GM19025 (cell line): ENCODE results near the gene CEACAM19.
"Not testable (repeated sequence)": the region's sequence is repeated elsewhere in the genome, so short reads cannot be mapped to it uniquely, and the experiment has no call there.

Experiments
- ATAC-seq: cut with Tn5 transposase; IDR thresholded peaks from one replicate; pipeline ENCODE4 v1.9.1; 2021; ENCODE audit warnings: mild to moderate bottlenecking, low read depth, moderate library complexity; ENCODE audit not compliant: unreplicated experiment

The CEACAM19 gene, protein sequence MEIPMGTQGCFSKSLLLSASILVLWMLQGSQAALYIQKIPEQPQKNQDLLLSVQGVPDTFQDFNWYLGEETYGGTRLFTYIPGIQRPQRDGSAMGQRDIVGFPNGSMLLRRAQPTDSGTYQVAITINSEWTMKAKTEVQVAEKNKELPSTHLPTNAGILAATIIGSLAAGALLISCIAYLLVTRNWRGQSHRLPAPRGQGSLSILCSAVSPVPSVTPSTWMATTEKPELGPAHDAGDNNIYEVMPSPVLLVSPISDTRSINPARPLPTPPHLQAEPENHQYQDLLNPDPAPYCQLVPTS

GRCh38 chr19:44671400-44671799 is at the start of gene CEACAM19:
Gene CEACAM19 (plus strand): TSS chr19:44671482. CDS start chr19:44671932, 450 bp downstream.
- ATAC-seq: no peak

DNA sequence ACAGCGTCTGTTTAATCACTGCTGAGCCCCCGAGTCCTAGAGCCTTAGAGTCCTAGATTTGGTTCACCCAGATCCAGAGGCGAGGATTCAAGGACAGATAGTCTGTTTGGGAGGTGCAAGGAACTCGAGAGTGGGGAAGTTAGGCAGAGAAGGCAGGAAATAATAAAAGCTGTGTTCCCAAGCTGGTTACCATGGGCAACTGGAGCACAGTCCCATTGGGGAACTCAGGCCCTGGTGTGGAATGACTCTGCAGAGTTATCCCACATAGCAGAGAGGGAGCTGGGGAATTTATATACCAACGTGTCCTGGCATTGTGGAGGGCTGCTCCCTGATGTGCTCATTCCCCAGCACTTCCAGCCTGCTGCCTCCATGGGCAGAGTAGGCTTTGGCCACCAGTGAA is 48.2 kb upstream of the CEACAM19 start:
- no peak for ATAC-seq

DNA sequence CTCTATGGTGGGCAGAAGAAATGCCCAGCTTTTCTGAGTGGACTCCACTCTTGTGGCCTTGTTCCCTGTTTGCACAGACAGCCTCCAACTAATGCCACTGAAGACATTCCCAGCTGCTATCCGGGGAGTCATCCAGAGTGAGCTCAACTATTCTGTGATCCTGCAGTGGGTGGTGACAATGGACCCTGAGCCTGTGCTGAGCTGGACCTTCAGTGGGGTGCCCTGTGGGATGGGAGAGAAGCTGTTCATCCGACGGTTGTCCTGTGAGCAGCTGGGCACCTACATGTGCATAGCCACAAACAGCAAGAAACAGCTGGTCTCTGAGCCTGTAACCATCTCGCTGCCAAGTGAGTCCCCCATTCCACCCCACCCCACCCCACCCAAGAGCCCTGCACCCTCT is 47.7 kb upstream of the CEACAM19 start:
- no peak for ATAC-seq

DNA sequence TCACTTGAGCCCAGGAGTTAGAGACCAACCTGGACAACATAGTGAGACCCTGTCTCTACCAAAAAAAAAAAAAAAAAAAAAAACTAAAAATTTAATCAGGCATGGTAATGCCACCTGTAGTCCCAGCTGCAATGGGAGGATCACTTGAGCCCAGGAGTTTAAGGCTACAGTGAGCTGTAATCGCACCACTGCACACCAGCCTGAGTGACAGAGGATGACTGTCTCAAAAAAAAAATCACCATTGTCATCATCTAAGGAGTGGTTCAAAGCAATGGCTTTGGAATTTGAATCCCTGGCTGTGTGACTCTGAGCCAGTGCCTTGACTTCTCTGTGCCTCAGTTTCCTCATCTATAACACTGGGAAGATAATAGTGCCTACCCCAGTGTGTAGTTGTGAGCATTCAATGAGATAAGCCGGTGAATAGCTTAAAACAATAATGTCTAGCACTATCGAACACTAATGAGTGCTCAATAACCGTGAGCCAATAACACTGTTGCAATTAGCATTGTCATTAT is 46.4 kb upstream of the CEACAM19 start:
- ATAC-seq: no peak

- not testable (repeated sequence) for ATAC-seq
Measured at GRCh38 chr19:44625637-44626036, 45.6 kb upstream of the CEACAM19 start.

GRCh38 chr19:44626048-44626624 is 45.1 kb upstream of the CEACAM19 start:
- no peak for ATAC-seq

DNA sequence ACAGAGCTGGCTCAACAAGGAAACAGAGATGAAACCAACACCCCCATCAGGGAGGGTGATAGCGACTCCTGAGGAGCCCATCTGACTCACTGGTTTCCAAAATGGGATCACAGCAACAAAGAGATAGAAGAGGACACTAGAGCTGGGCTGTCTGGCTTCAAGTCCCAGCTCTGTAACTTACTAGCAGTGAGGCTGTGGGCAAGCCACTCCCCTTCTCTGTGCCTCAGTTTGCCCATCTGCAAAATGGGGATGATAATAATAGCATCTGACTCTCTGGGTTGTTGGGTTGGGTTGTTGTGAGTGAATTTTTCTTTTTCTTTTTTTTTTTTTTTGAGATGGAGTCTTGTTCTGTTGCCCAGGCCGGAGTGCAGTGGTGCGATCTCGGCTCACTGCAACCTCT is 43.7 kb upstream of the CEACAM19 start:
- ATAC-seq: no peak

GRCh38 chr19:44628793-44629192 is 42.5 kb upstream of the CEACAM19 start:
- no peak for ATAC-seq

- ATAC-seq: not testable (repeated sequence)
Measured at GRCh38 chr19:44631611-44632010, 39.7 kb upstream of the CEACAM19 start.

- not testable (repeated sequence) for ATAC-seq
Measured at GRCh38 chr19:44634058-44634457, 37.2 kb upstream of the CEACAM19 start.

GRCh38 chr19:44634785-44635184 is 36.5 kb upstream of the CEACAM19 start:
- ATAC-seq: no peak

DNA sequence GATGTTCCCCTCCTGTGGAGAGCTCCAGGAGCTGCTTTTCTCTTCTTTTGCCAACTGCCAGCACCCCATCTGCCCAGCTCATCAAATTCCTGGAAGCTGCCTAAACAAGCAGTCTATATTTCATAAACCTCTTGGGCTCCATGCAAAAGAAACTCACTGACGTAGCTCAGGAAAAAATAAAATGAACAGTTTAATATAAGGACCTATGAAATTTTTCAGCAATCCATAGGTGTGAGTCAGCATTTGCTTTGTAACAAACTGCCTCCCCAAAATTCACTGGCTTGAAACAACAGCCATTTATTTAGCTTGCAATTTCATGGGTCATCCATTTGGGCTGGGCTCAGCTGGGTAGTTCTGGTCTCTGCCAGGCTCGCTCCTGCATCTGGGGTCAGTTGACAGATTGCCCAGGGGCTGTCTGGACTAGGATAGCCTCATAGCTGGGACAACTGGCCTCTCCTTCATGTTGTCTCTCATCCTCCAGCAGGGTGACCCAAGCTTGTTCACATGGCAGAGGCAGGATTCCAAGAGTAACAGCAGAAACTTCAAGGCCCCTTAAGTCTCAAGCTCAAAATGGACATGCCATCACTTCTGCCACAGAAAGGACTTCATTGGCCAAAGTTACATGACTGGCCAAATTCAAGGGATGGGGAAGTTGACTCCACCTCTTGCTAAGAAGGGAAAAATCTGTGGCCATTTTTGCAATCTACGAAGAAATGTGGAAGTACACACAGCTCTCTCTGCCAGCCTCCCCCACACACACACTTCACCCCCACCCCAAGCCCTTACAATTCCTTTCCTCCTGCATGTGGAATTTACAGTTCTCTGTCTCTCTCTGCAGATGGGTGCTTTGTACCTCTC is 35.5 kb upstream of the CEACAM19 start:
- ATAC-seq: no peak

DNA sequence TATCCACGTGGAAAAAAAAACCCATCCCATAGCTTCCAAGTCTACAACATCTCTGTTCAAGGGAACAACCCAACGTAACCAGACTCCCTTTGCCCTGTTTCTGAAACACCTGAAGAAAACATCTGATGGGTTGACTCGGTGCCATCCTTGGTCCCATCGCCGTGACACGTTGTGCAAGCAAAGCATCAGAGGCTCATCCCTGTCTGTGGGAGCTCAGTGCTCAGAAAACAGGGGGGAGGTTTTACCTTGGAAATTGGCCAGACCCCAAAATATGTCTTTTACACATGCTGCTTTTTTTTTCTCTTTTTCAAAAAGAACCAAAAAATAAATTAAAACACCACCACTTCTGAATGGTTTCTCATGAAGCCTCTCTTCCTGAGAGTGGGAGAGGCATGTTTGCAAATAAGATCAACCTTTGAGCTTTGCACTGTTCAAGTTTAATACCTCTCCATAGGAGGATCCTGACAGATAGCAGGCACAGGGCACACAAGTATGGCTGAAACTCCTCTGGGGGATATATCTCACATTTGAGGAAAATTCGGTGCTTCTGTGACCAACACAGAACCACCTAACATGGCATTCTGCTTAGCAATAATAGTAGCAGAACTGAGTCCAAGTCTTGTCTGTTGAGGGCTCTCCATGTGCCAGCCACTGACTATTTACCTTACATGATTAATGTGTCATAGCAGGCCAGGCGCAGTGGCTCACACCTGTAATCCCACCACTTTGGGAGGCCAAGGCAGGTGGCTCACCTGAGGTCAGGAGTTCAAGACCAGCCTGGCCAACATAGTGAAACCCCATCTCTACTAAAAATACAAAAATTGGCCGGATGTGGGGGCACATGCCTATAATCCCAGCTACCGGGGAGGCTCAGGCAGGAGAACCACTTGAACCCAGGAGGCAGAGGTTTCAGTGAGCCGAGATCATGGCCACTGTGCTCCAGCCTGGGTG is 34.6 kb upstream of the CEACAM19 start:
- no peak for ATAC-seq

DNA sequence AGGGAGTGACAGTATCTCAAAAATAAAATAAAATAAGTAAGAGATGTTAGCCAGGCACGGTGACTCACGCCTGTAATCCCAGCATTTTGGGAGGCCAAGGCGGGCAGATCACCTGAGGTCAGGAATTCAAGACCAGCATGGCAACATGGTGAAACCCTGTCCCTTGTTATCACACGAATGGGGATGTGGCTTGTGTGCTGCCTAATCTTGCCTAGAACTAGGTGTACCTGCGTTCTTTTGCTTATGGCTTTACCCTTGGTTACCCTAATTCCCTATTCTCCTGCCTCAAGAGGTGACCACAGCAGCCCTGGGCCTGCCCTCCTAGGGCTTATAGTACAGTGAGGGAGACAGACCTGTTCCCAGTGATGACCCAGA is 33.9 kb upstream of the CEACAM19 start:
- ATAC-seq: no peak

GRCh38 chr19:44640518-44640917 is 30.8 kb upstream of the CEACAM19 start:
- ATAC-seq: no peak

- no peak for ATAC-seq
Measured at GRCh38 chr19:44641501-44642265, 29.6 kb upstream of the CEACAM19 start.

- ATAC-seq: no peak
Measured at GRCh38 chr19:44642377-44642776, 28.9 kb upstream of the CEACAM19 start.

DNA sequence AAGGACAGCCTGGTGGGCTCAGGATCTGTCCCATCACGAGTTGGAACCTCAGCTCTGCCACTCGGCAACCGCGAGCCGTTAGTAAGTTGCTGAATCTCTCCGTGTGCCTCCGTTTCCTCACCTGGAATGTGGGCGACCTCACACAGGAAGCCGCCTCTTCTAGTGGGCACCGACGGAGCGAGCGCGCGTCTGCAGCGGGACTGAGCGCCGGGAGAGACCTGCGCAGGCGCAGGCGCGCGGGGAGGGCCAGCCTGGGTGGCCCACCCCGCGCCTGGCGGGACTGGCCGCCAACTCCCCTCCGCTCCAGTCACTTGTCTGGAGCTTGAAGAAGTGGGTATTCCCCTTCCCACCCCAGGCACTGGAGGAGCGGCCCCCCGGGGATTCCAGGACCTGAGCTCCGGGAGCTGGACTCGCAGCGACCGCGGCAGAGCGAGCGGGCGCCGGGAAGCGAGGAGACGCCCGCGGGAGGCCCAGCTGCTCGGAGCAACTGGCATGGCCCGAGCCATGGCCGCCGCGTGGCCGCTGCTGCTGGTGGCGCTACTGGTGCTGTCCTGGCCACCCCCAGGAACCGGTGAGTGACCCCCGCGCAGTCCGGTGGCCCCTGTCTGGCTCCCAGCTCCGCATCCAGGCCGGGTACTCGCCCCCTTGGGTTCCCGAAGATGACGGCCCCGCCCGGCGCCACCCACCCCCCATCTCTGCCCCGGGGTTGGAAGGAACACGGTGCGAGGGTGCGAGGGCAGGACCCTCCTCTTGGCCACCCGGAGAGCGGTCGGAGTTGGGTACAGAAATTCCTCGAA is 27.5 kb upstream of the CEACAM19 start, which contains the start of gene PVR:
TSS of gene PVR (plus strand) at position 306 of the 797 bp plus-strand sequence. CDS start at position 493, 187 bp downstream.
- ATAC-seq: no peak
